K562 (cell line): ENCODE measurements around the gene GALNT12. TPM values are rescaled to one million over a fixed set of nuclear protein-coding genes. Genes with fewer than 3 reads are reported as not detected.

Experiments used
- ELK3 ChIP-seq: fragments of 450-650 bp; formaldehyde crosslinking; IDR thresholded peaks from 2 replicates; pipeline ENCODE4 v1.4.0; 2020; ENCODE audit warnings: mild to moderate bottlenecking
- ETS1 ChIP-seq: conservative IDR thresholded peaks from 2 replicates; pipeline ENCODE4 v1.6.1; 2011; ENCODE audit warnings: low read depth, mild to moderate bottlenecking, low read length; ENCODE audit not compliant: control insufficient read depth
- ETS2 ChIP-seq: IDR thresholded peaks from 2 replicates; pipeline ENCODE4 v1.6.1; 2016; ENCODE audit warnings: borderline replicate concordance, missing genetic modification characterization, mild to moderate bottlenecking, moderate library complexity, missing compliant biosample characterization; ENCODE audit not compliant: poor library complexity, severe bottlenecking
- EZH2 ChIP-seq: IDR thresholded peaks from 2 replicates; pipeline ENCODE4 v1.6.1; 2012; ENCODE audit warnings: low read depth, mild to moderate bottlenecking, inconsistent platforms, low read length, borderline replicate concordance
- HNRNPK ChIP-seq: fragments of 200-400 bp; formaldehyde crosslinking; IDR thresholded peaks from one replicate; pipeline ENCODE4 v1.6.1; 2018; ENCODE audit warnings: mild to moderate bottlenecking, low read depth, low read length; ENCODE audit not compliant: poor library complexity, severe bottlenecking
- MEIS2 ChIP-seq: fragments of 450-650 bp; IDR thresholded peaks from 2 replicates; pipeline ENCODE4 v1.6.1; 2014; ENCODE audit warnings: mild to moderate bottlenecking; ENCODE audit not compliant: partially characterized antibody
- MIER1 ChIP-seq: fragments of 450-650 bp; IDR thresholded peaks from 2 replicates; pipeline ENCODE4 v1.6.1; 2016; ENCODE audit warnings: antibody characterized with exemption, mild to moderate bottlenecking, low read depth
- MNT ChIP-seq, 2 experiments: fragments of 450-650 bp; conservative IDR thresholded peaks; 2 replicates each; pipeline ENCODE4 v1.6.1; 2017; ENCODE audit warnings: mild to moderate bottlenecking in 2 of 2, moderate library complexity in 2 of 2
- NRF1 ChIP-seq, 2 experiments: fragments of 450-650 bp; IDR thresholded peaks in 1 of 2; conservative IDR thresholded peaks in 1 of 2; 2 replicates each; pipeline ENCODE4 v1.6.1; 2014; ENCODE audit warnings: mild to moderate bottlenecking in 2 of 2
- POU5F1 ChIP-seq: fragments of 150-350 bp; IDR thresholded peaks from 2 replicates; pipeline ENCODE4 v1.6.1; 2014; ENCODE audit warnings: borderline replicate concordance, low read length, low read depth, mild to moderate bottlenecking; ENCODE audit not compliant: partially characterized antibody
- ZBTB40 ChIP-seq, 2 experiments: fragments of 450-650 bp in 1 of 2; sonication (generic) in 1 of 2; formaldehyde crosslinking in 1 of 2; IDR thresholded peaks; 2 replicates each; pipeline versions ENCODE4 v1.7.1 to v1.9.0; 2016 to 2022; ENCODE audit warnings: inconsistent platforms in 1 of 2, mild to moderate bottlenecking in 1 of 2, missing genetic modification reagents in 1 of 2
- polyA plus RNA-seq, 8 experiments: library from polyadenylated mRNA; depleted of rRNA in 4 of 8; stranded (reverse) in 5 of 8; unstranded in 3 of 8; fragments of >200 nt; fragmentation: Nextera tagmentation in 2 of 8; fragmentation: Illumina TruSeq in 1 of 8; extraction: Ambion mirVana in 2 of 8; extraction: Trizol in 1 of 8; gene quantifications; 2 replicates each; pipeline versions ENCODE4 v1.2.1 to v1.2.3, GENCODE V29; 2011 to 2014; ENCODE audit warnings: inconsistent platforms in 1 of 8, missing spikeins in 1 of 8
- total RNA-seq, 7 experiments: library from RNA; depleted of rRNA in 6 of 7; stranded (reverse); fragments of >200 nt in 6 of 7; fragmentation: Illumina TruSeq in 2 of 7; extraction: Trizol in 2 of 7; gene quantifications; 2 replicates each; pipeline versions ENCODE4 v1.2.1 to v1.2.3, GENCODE V29; 2011 to 2021; ENCODE audit warnings: low replicate concordance in 1 of 7

Gene GALNT12
- total and polyA plus RNA-seq, 9 of the 15 experiments (the other 6 are each of a cell fraction or from before 2014, with no cell fraction given) = 29.7 to 82.9 (median 44.2) TPM

GRCh38 chr9:98790842-98791607 is 16.4 kb upstream of the GALNT12 start (continued):
- TF ChIP-seq ZBTB40 (IDR thresholded peaks at IDR 0.05) (no peak), ZBTB40 (CRISPR knock-in tag; IDR thresholded peaks at IDR 0.05) (no peak), MEIS2 (no peak), MIER1 (no peak), NRF1 (conservative IDR thresholded peaks at IDR 0.05 in 1 of 2, IDR thresholded peaks at IDR 0.05 in 1 of 2) (no peak), ETS1 (0 out of 2 replicates have a peak, but pooled peaks have one; percentile 16), MNT (conservative IDR thresholded peaks at IDR 0.05) (0 out of 4 replicates have a peak, but pooled peaks of 1 of the 2 experiments have one; percentile 21), ETS2 (tag) (no peak), ELK3 (CRISPR knock-in tag) (no peak), EZH2 (no peak), POU5F1 (no peak), HNRNPK (no peak)
